Tibial nerve (tissue), 4 donors: ENCODE results near the gene ZNF407. TPM values are rescaled to one million over a fixed set of nuclear protein-coding genes. Genes with fewer than 3 reads are reported as not detected.

Source experiments
- DNase-seq, 2 donors: peaks; one replicate each; pipeline ENCODE4 v3.0.0-alpha.2; 2019; ENCODE audit warnings: low spot score in 2 of 2
- H3K27ac ChIP-seq, 4 donors: fragments of 200-600 bp; sonication (generic) in 3 of 4; one replicate each; pipeline ENCODE4 v1.5.1; 2017 to 2019; ENCODE audit warnings: mild to moderate bottlenecking in 1 of 4
- H3K27me3 ChIP-seq, 2 donors: fragments of 200-600 bp; sonication (generic) in 1 of 2; one replicate each; pipeline versions ENCODE4 v1.5.1 to v1.6.0; 2017 to 2019
- H3K36me3 ChIP-seq, 3 donors: fragments of 200-600 bp; sonication (generic); one replicate each; pipeline ENCODE4 v1.5.1; 2018 to 2019
- H3K4me1 ChIP-seq, 4 donors: fragments of 200-600 bp; sonication (generic) in 3 of 4; one replicate each; pipeline ENCODE4 v1.5.1; 2017 to 2019
- H3K4me3 ChIP-seq, 4 donors: fragments of 200-600 bp; sonication (generic) in 3 of 4; one replicate each; pipeline ENCODE4 v1.5.1; 2017 to 2019; ENCODE audit warnings: mild to moderate bottlenecking in 1 of 4, moderate library complexity in 1 of 4
- H3K9me3 ChIP-seq, 4 donors: fragments of 200-600 bp; sonication (generic) in 3 of 4; one replicate each; pipeline ENCODE4 v1.5.1; 2017 to 2019
- CTCF ChIP-seq, 5 experiments: fragments of 200-600 bp in 3 of 5; fragments of 450-650 bp in 2 of 5; sonication (generic) in 3 of 5; IDR thresholded peaks; one replicate each; pipeline ENCODE4 v1.5.1; 2016 to 2019; ENCODE audit warnings: antibody characterized with exemption in 5 of 5, mild to moderate bottlenecking in 3 of 5, moderate library complexity in 2 of 5
- EP300 ChIP-seq, 2 donors: sonication (generic); formaldehyde crosslinking; IDR thresholded peaks; one replicate each; pipeline ENCODE4 v1.6.1; 2017; ENCODE audit warnings: antibody characterized with exemption in 2 of 2, mild to moderate bottlenecking in 1 of 2
- POLR2A ChIP-seq, 2 donors: fragments of 450-650 bp; IDR thresholded peaks; one replicate each; pipeline ENCODE4 v1.6.1; 2017; ENCODE audit warnings: antibody characterized with exemption in 2 of 2, mild to moderate bottlenecking in 2 of 2, moderate library complexity in 2 of 2
- WGBS, 2 donors: methylation state at CpG; one replicate each; pipeline ENCODE4 v1.1.5; 2018; 5-methylcytosine and 5-hydroxymethylcytosine counted together
- total RNA-seq, 4 donors: library from RNA; depleted of rRNA; stranded (reverse); fragments of >200 nt; gene quantifications; one replicate each; pipeline ENCODE4 v1.1.0, GENCODE V29; 2016

The ZNF407 gene
- total RNA-seq, 4 donors from 2014 or later = 18.6 to 22.8 (median 19.6) TPM

DNA sequence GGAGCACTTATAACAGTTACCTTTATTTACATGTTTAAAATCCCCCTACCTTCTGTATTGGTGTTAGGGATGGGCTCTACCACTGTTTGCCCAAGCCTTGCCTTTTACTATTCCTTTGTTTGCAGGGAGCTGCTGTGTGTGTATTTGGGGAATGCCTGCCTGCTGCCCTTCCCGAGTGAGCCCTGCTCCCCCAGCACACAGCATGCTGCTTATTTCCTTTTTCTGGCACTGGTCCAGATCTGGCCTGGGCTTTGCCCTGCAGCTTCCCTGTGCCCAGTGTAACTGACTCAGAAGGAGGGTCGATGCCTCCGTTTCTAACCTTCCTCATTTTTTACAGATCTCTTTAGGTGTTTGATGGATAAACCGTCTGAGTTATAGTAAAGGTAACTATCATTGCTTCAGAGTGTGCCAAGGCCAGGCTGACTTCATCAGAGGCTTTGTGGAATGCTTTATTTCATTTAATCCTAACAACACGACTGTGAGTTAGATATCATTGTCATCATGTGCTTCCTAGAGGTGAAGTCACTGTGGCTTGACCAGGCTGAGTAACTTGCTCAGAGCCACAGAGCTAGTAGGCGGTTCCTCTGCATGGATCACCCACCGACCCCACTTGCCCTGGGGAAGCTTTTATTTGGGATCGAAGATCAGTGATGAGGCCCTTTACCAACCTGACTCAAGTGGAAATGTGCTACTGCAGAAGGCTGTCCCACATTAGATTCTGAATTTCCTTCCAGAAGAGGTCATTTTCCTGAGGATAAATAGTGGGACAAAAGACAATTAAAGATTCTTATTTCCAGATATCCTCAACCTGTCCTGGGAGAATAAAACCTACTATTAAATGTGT is 238.8 kb downstream of the ZNF407 start:
- H3K4me1 ChIP-seq = no peaks in the 10 kb centered on the region
- H3K4me3 ChIP-seq = no peak overlapping the region
- no peak for DNase-seq
- 58 to 63% methylated on average over 8 of the region's 8 CpGs for WGBS, 2 donors
- peaks cover 0 to 11% (median 0%) of the 10 kb centered on the region in 3 donors for H3K36me3 ChIP-seq
- no peak for TF ChIP-seq EP300 (IDR thresholded peaks at IDR 0.05)
- TF ChIP-seq CTCF (IDR thresholded peaks at IDR 0.05) = no peak
- no peak for TF ChIP-seq POLR2A (IDR thresholded peaks at IDR 0.05)
- no peaks in the 10 kb centered on the region for H3K27me3 ChIP-seq
- H3K27ac ChIP-seq = no peak overlapping the region
- H3K9me3 ChIP-seq = no peaks in the 10 kb centered on the region

GRCh38 chr18:74840492-74841167 is 243.0 kb downstream of the ZNF407 start:
- H3K27me3 ChIP-seq = no peaks in the 10 kb centered on the region
- WGBS, 2 donors = 80 to 84% methylated on average over 7 of the region's 7 CpGs
- H3K36me3 ChIP-seq = peaks cover 0 to 11% (median 0%) of the 10 kb centered on the region in 3 donors
- no peak for DNase-seq
- H3K4me3 ChIP-seq = no peak overlapping the region
- TF ChIP-seq POLR2A (IDR thresholded peaks at IDR 0.05) = no peak
- TF ChIP-seq CTCF (IDR thresholded peaks at IDR 0.05) = no peak
- no peak for TF ChIP-seq EP300 (IDR thresholded peaks at IDR 0.05)
- no peak overlapping the region for H3K27ac ChIP-seq
- no peaks in the 10 kb centered on the region for H3K9me3 ChIP-seq
- no peaks in the 10 kb centered on the region for H3K4me1 ChIP-seq

- Histone ChIP-seq H3K9me3 (no peaks in the 10 kb centered on the region), H3K4me3 (no peak overlapping the region), H3K4me1 (no peaks in the 10 kb centered on the region), H3K36me3 (peaks cover 0 to 11% (median 0%) of the 10 kb centered on the region in 3 donors), H3K27me3 (no peaks in the 10 kb centered on the region), H3K27ac (no peak overlapping the region)
- DNase-seq = no peak
- TF ChIP-seq EP300 (IDR thresholded peaks at IDR 0.05) = no peak
- WGBS, 2 donors = 86 to 87% methylated on average over 6 of the region's 6 CpGs
These were observed 243.6 kb downstream of the ZNF407 start for GRCh38 chr18:74841248-74841647.

- Histone ChIP-seq H3K4me1 (no peaks in the 10 kb centered on the region), H3K4me3 (no peak overlapping the region), H3K27ac (no peak overlapping the region), H3K9me3 (no peaks in the 10 kb centered on the region), H3K27me3 (no peaks in the 10 kb centered on the region), H3K36me3 (no peaks in the 10 kb centered on the region)
- DNase-seq = no peak
- TF ChIP-seq POLR2A (IDR thresholded peaks at IDR 0.05) (no peak), EP300 (IDR thresholded peaks at IDR 0.05) (no peak), CTCF (IDR thresholded peaks at IDR 0.05) (no peak)
- WGBS, 2 donors = 97 to 98% methylated on average over 11 of the region's 11 CpGs
These were observed 251.6 kb downstream of the ZNF407 start for GRCh38 chr18:74849301-74849700.

DNA sequence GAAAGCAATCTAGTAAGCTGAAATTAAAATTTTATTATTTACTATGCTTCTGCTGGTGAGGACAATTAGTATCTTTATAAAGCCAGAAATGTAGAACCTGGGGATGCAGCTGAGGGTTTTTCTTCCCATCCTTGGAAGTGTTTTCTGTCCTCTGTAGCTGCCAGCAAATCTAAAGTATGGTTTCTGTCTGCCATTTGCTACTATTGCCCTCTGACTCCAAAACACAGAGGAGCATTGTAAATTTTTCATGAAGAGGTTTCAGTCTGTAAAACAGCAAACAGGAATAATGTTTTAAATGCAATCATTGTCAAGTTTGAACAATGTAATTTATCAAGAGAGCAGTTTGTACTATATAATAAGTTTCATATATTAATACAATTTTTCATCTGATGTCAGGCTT is 258.8 kb downstream of the ZNF407 start:
- no peak for DNase-seq
- H3K9me3 ChIP-seq = no peaks in the 10 kb centered on the region

More for the DNA sequence above, 258.8 kb downstream of the ZNF407 start:
- Histone ChIP-seq H3K4me3 (no peak overlapping the region), H3K36me3 (no peaks in the 10 kb centered on the region), H3K27ac (no peak overlapping the region), H3K27me3 (no peaks in the 10 kb centered on the region), H3K4me1 (no peaks in the 10 kb centered on the region)
- TF ChIP-seq CTCF (IDR thresholded peaks at IDR 0.05) = no peak
- TF ChIP-seq EP300 (IDR thresholded peaks at IDR 0.05) = no peak
- TF ChIP-seq POLR2A (IDR thresholded peaks at IDR 0.05) = no peak
